H1 (cell line): ENCODE data around the gene COL4A2. TPM values are rescaled to one million over a fixed set of nuclear protein-coding genes. Genes with fewer than 3 reads are reported as not detected.

Source experiments
- CTCF ChIA-PET: fragments of 300-600 bp; sonication (Branson Sonifier 250); formaldehyde crosslinking; loops from one replicate; lab custom pipeline; 2021; ENCODE audit not compliant: partially characterized antibody; lab: Charles Lee
- POLR2A ChIA-PET: fragments of 300-600 bp; sonication (Branson Sonifier 250); formaldehyde crosslinking; loops from one replicate; lab custom pipeline; 2021; ENCODE audit warnings: inconsistent platforms; ENCODE audit not compliant: partially characterized antibody; lab: Charles Lee
- DNase-seq, 2 experiments: peaks; one replicate each; pipeline versions ENCODE4 v3.0.0 to v3.0.0-alpha.2; 2010 to 2022; ENCODE audit warnings: low spot score in 2 of 2, low read depth in 1 of 2, mixed read lengths in 1 of 2
- FAIRE-seq: peaks from 2 replicates; lab custom pipeline; 2011; peaks lifted over from hg19 to GRCh38; lab: Jason Lieb, UNC
- H2AFZ ChIP-seq: 2 replicates; pipeline ENCODE4 v1.8.1; 2012; ENCODE audit warnings: low read length, inconsistent platforms
- H2AK5ac ChIP-seq: 2 replicates; pipeline ENCODE4 v1.6.1; 2013; ENCODE audit warnings: low read depth, low read length
- H2BK120ac ChIP-seq: replicated peaks from 2 replicates; pipeline ENCODE3; 2013; ENCODE audit warnings: low read depth, low read length, inconsistent platforms
- H2BK12ac ChIP-seq: 2 replicates; pipeline ENCODE4 v1.6.1; 2013; ENCODE audit warnings: low read depth, low read length
- H2BK15ac ChIP-seq: 2 replicates; pipeline ENCODE4 v1.6.1; 2013; ENCODE audit warnings: low read length
- H2BK20ac ChIP-seq: 2 replicates; pipeline ENCODE4 v1.6.1; 2013; ENCODE audit warnings: low read length
- H2BK5ac ChIP-seq: 2 replicates; pipeline ENCODE4 v1.6.1; 2013; ENCODE audit warnings: low read depth, low read length
- H3K14ac ChIP-seq: 2 replicates; pipeline ENCODE4 v1.6.1; 2013; ENCODE audit warnings: inconsistent platforms; ENCODE audit not compliant: insufficient read length
- H3K18ac ChIP-seq: 2 replicates; pipeline ENCODE4 v1.6.1; 2013; ENCODE audit warnings: low read length; ENCODE audit errors: extremely low read depth
- H3K23ac ChIP-seq: 2 replicates; pipeline ENCODE4 v1.6.1; 2013; ENCODE audit warnings: inconsistent platforms; ENCODE audit not compliant: insufficient read length
- H3K23me2 ChIP-seq: 2 replicates; pipeline ENCODE4 v1.6.1; 2013; ENCODE audit warnings: low read depth, low read length
- H3K27ac ChIP-seq: 2 replicates; pipeline ENCODE4 v1.6.1; 2011; ENCODE audit warnings: low read depth, low read length, inconsistent platforms
- H3K27me3 ChIP-seq, 4 experiments: replicated peaks in 1 of 4; 1 replicate in 1 of 4; 2 replicates in 3 of 4; pipeline versions ENCODE4 v1.6.1 to v1.8.1; 2011 to 2013; ENCODE audit warnings: low read length in 3 of 4, mild to moderate bottlenecking in 3 of 4, inconsistent platforms in 2 of 4, mixed read lengths in 2 of 4, moderate library complexity in 1 of 4; ENCODE audit not compliant: control insufficient read depth in 3 of 4, insufficient read depth in 3 of 4; ENCODE audit errors: extremely low read depth in 1 of 4
- H3K36me3 ChIP-seq, 4 experiments: 2 replicates each; pipeline versions ENCODE4 v1.6.1 to v1.8.1; 2011 to 2013; ENCODE audit warnings: mild to moderate bottlenecking in 4 of 4, low read length in 3 of 4, moderate library complexity in 2 of 4, control low read depth in 1 of 4, inconsistent platforms in 1 of 4; ENCODE audit not compliant: insufficient read depth in 4 of 4, control insufficient read depth in 2 of 4
- H3K4ac ChIP-seq: replicated peaks from 2 replicates; pipeline ENCODE3; 2013; ENCODE audit warnings: low read length, low read depth, mixed read lengths, inconsistent platforms; ENCODE audit not compliant: insufficient read length
- H3K4me1 ChIP-seq, 4 experiments: replicated peaks in 1 of 4; 1 replicate in 1 of 4; 2 replicates in 3 of 4; pipeline versions ENCODE4 v1.6.1 to v1.8.1; 2011 to 2013; ENCODE audit warnings: low read length in 3 of 4, inconsistent platforms in 2 of 4, mixed read lengths in 1 of 4; ENCODE audit not compliant: insufficient read depth in 4 of 4, control insufficient read depth in 3 of 4
- H3K4me2 ChIP-seq, 2 experiments: 2 replicates each; pipeline versions ENCODE4 v1.6.1 to v1.8.1; 2011 to 2013; ENCODE audit warnings: low read depth in 2 of 2, low read length in 2 of 2, control low read depth in 1 of 2, inconsistent platforms in 1 of 2, mild to moderate bottlenecking in 1 of 2; ENCODE audit not compliant: insufficient read depth in 1 of 2
- H3K4me3 ChIP-seq, 4 experiments: fragments of 200-600, 300-600 bp in 1 of 4; sonication (generic), shearing (Covaris generic), sonication (Bioruptor Twin) in 1 of 4; 2 replicates each; pipeline versions ENCODE4 v1.5.1 to v1.8.1; 2011 to 2016; ENCODE audit warnings: low read length in 4 of 4, low read depth in 3 of 4, control low read depth in 2 of 4, inconsistent platforms in 2 of 4, mild to moderate bottlenecking in 2 of 4, mixed read lengths in 1 of 4, moderate library complexity in 1 of 4; ENCODE audit not compliant: insufficient read depth in 2 of 4; ENCODE audit errors: extremely low read depth in 1 of 4
- H3K56ac ChIP-seq: replicated peaks from 2 replicates; pipeline ENCODE3; 2013; ENCODE audit warnings: low read depth, mild to moderate bottlenecking, mixed read lengths, low read length, inconsistent platforms; ENCODE audit not compliant: insufficient read length
- H3K79me1 ChIP-seq: 2 replicates; pipeline ENCODE4 v1.6.1; 2013; ENCODE audit warnings: low read depth, low read length, control low read depth
- H3K79me2 ChIP-seq, 2 experiments: 2 replicates each; pipeline versions ENCODE4 v1.6.1 to v1.8.1; 2012 to 2013; ENCODE audit warnings: low read length in 2 of 2, mild to moderate bottlenecking in 2 of 2, inconsistent platforms in 1 of 2; ENCODE audit not compliant: insufficient read depth in 2 of 2, control insufficient read depth in 1 of 2
- H3K9ac ChIP-seq, 4 experiments: replicated peaks in 1 of 4; 1 replicate in 1 of 4; 2 replicates in 3 of 4; pipeline versions ENCODE4 v1.6.1 to v1.8.1; 2011 to 2013; ENCODE audit warnings: low read depth in 3 of 4, low read length in 3 of 4, control low read depth in 2 of 4, mild to moderate bottlenecking in 2 of 4, moderate library complexity in 2 of 4, inconsistent platforms in 1 of 4; ENCODE audit errors: extremely low read depth in 1 of 4
- H3K9me3 ChIP-seq, 2 experiments: 2 replicates each; pipeline versions ENCODE4 v1.6.1 to v1.8.1; 2012 to 2013; ENCODE audit warnings: mild to moderate bottlenecking in 2 of 2, moderate library complexity in 2 of 2, control low read depth in 1 of 2, inconsistent platforms in 1 of 2, low read depth in 1 of 2, low read length in 1 of 2, mixed read lengths in 1 of 2; ENCODE audit not compliant: insufficient read depth in 2 of 2
- H4K20me1 ChIP-seq, 2 experiments: replicated peaks in 1 of 2; 2 replicates each; pipeline versions ENCODE3 to v1.8.1; 2011 to 2013; ENCODE audit warnings: inconsistent platforms in 2 of 2, low read length in 2 of 2, mild to moderate bottlenecking in 1 of 2; ENCODE audit not compliant: insufficient read depth in 2 of 2, control insufficient read depth in 1 of 2
- H4K5ac ChIP-seq: 2 replicates; pipeline ENCODE4 v1.6.1; 2013; ENCODE audit warnings: low read length, low read depth, mixed read lengths, inconsistent platforms; ENCODE audit not compliant: insufficient read length
- H4K8ac ChIP-seq: 2 replicates; pipeline ENCODE4 v1.8.0; 2013; ENCODE audit warnings: mild to moderate bottlenecking, moderate library complexity, low read length, inconsistent platforms; ENCODE audit not compliant: insufficient read depth; ENCODE audit errors: extremely low read depth
- H4K91ac ChIP-seq: replicated peaks from 2 replicates; pipeline ENCODE3; 2013; ENCODE audit warnings: low read length, mixed read lengths, inconsistent platforms; ENCODE audit not compliant: insufficient read length
- CTBP2 ChIP-seq: IDR thresholded peaks from 2 replicates; pipeline ENCODE4 v1.7.0; 2011; ENCODE audit warnings: borderline replicate concordance, mild to moderate bottlenecking, moderate library complexity, mixed read lengths, low read length; ENCODE audit not compliant: insufficient read depth, insufficient read length
- HDAC6 ChIP-seq: IDR thresholded peaks from one replicate; pipeline ENCODE4 v1.7.1; 2012; ENCODE audit warnings: low read depth, mild to moderate bottlenecking, inconsistent platforms, low read length, moderate library complexity
- KDM5A ChIP-seq: fragments of 200-600 bp; IDR thresholded peaks from 2 replicates; pipeline ENCODE4 v1.7.1; 2012; ENCODE audit warnings: mild to moderate bottlenecking, low read length, inconsistent platforms, mixed read lengths
- PHF8 ChIP-seq: fragments of 200-600 bp; sonication (generic); conservative IDR thresholded peaks from 2 replicates; pipeline ENCODE4 v1.7.1; 2012; ENCODE audit warnings: low read depth, mild to moderate bottlenecking, inconsistent platforms, low read length, moderate library complexity
- SIX5 ChIP-seq: IDR thresholded peaks from 2 replicates; pipeline ENCODE4 v1.6.1; 2011; ENCODE audit warnings: mild to moderate bottlenecking, low read depth, low read length
- SP4 ChIP-seq: IDR thresholded peaks from 2 replicates; pipeline ENCODE4 v1.6.1; 2012; ENCODE audit warnings: low read length, inconsistent platforms
- WGBS, 2 experiments: shearing (Covaris generic) in 1 of 2; methylation state at CpG; one replicate each; pipeline versions ENCODE4 v1.1.6 to v1.1.7; 2013 to 2015; ENCODE audit warnings: low lambda C conversion rate in 2 of 2, mixed read lengths in 2 of 2, inconsistent platforms in 1 of 2, low coverage in 1 of 2, missing lambda C conversion rate in 1 of 2; ENCODE audit not compliant: insufficient replicate concordance in 2 of 2, insufficient coverage in 1 of 2, insufficient read length in 1 of 2; ENCODE audit errors: extremely low coverage in 1 of 2, missing lambda C conversion rate in 1 of 2; 5-methylcytosine and 5-hydroxymethylcytosine counted together
- polyA plus RNA-seq, 7 experiments: library from polyadenylated mRNA; depleted of rRNA in 3 of 7; stranded (reverse) in 5 of 7; unstranded in 2 of 7; fragments of >200 nt in 5 of 7; fragments of 200-250 nt in 2 of 7; gene quantifications; 1 replicate in 5 of 7; 2 replicates in 1 of 7; 4 replicates in 1 of 7; pipeline versions ENCODE4 v1.2.1 to v1.2.3, GENCODE V29; 2011 to 2013; ENCODE audit warnings: missing spikeins in 2 of 7, mixed read lengths in 2 of 7
- total RNA-seq: library from RNA; stranded (reverse); fragmentation: NEBNext Ultra II Directional; extraction: Animal tissue kit (Norgen Biotek cat#: 25700); gene quantifications from 2 replicates; pipeline ENCODE4 v1.2.1, GENCODE V29; 2021
- TF ChIP-seq, protein P1 (sequence below): IDR thresholded peaks from 2 replicates; pipeline ENCODE4 v1.6.1; 2011; ENCODE audit warnings: low read length, improper control_type of control experiment

COL4A2 gene
- total and polyA plus RNA-seq, 2 of the 8 experiments (the other 6 are each of a cell fraction or from before 2014, with no cell fraction given): 80.4 to 87.3 TPM

DNA sequence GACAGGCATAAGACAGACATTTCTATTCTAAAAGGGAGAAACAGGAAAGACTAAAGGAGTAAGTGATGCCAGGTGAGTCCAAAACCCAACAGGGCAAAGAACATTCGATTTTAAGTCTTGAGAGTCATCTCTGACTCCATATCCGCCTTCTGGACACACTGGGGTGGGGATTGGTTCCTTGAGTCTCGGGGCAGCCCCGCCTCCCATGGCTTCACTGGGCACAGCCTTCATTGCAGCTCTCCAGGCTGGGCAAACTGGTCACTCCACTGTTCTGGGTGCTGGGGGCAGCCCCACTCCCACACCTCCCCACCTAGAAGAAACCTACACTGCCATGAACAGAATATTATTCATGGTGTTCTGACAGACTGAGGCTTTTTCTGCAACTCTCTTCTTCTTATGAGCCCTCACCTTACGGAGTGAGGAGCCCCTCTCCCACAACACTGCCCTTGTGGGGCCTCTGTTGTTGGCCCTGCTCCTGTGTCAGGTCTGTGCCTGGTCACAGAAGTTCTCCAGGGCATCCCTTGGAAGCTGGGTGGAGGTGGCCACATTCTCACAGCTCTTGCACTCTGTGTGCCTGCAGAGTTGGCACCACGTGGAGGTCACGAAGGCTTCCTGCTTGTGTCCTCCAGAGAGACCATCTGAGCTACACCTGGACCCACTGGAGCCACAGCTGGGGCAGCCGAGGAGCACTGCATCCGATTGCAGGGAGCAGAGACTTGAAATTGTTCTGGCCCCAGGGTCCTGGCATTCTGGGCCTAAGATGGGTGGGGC, 95.4 kb downstream of the COL4A2 start:
- H3K36me3 ChIP-seq: no peaks in the 10 kb centered on the region
- H3K79me2 ChIP-seq: no peaks in the 10 kb centered on the region
- no peak overlapping the region for H3K56ac ChIP-seq
- H4K91ac ChIP-seq: no peak overlapping the region
- H3K27ac ChIP-seq: no peak overlapping the region
- 97% methylated on average over 9 of the region's 9 CpGs; no CpG with 5 or more reads in 1 of the 2 experiments for WGBS, 2 experiments
- no peaks in the 10 kb centered on the region for H3K27me3 ChIP-seq
- H3K9ac ChIP-seq: no peak overlapping the region
- no peak overlapping the region for H3K4me3 ChIP-seq
- no peak overlapping the region for H2BK120ac ChIP-seq
- no peak overlapping the region for H3K4me2 ChIP-seq
- no peak overlapping the region for H2BK12ac ChIP-seq
- ChIA-PET POLR2A (no interaction called here), CTCF (interaction anchor here (1.3 to 3.7 kb wide), 2 partner anchors 8 to 50 kb away, joined by 5 to 28 read pairs; no protein-coding TSS in a partner anchor)
- H2BK15ac ChIP-seq: no peak overlapping the region
- TF ChIP-seq SP4 (no peak), KDM5A (no peak), CTBP2 (no peak), PHF8 (no peak), HDAC6 (no peak), SIX5 (no peak)
- TF ChIP-seq, protein P1, sequence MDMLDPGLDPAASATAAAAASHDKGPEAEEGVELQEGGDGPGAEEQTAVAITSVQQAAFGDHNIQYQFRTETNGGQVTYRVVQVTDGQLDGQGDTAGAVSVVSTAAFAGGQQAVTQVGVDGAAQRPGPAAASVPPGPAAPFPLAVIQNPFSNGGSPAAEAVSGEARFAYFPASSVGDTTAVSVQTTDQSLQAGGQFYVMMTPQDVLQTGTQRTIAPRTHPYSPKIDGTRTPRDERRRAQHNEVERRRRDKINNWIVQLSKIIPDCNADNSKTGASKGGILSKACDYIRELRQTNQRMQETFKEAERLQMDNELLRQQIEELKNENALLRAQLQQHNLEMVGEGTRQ: no peak
- no peak overlapping the region for H3K23ac ChIP-seq
- no peak overlapping the region for H4K8ac ChIP-seq
- no peak for FAIRE-seq
- no peak for DNase-seq
- H2BK20ac ChIP-seq: no peak overlapping the region
- H2AK5ac ChIP-seq: no peak overlapping the region
- no peak overlapping the region for H4K5ac ChIP-seq
- H3K4ac ChIP-seq: no peak overlapping the region
- no peaks in the 10 kb centered on the region for H3K79me1 ChIP-seq
- no peaks in the 10 kb centered on the region for H3K9me3 ChIP-seq
- H2AFZ ChIP-seq: no peak overlapping the region
- no peak overlapping the region for H2BK5ac ChIP-seq
- no peaks in the 10 kb centered on the region for H3K23me2 ChIP-seq
- no peak overlapping the region for H3K14ac ChIP-seq
- H4K20me1 ChIP-seq: no peaks in the 10 kb centered on the region
- H3K18ac ChIP-seq: no peak overlapping the region
- peaks cover 0 to 6% (median 4%) of the 10 kb centered on the region in 4 experiments; a peak in 2 of 7 replicates for H3K4me1 ChIP-seq
